ENCODE results near the gene AMOTL2. TPM values are rescaled to one million over a fixed set of nuclear protein-coding genes. Genes with fewer than 3 reads are reported as not detected.

AMOTL2 gene
- total RNA-seq, 1 donor from 2014 or later = 79.2 TPM

- TF ChIP-seq CTCF (conservative IDR thresholded peaks at IDR 0.05) = no peak
- Mint-ChIP-seq H3K27ac (peak overlapping the region; percentile 38), H3K4me1 (ENCODE audit: unreplicated experiment) (peaks cover 27% of the 10 kb centered on the region), H3K27me3 (no peaks in the 10 kb centered on the region), H3K4me3 (no peak overlapping the region), H3K36me3 (no peaks in the 10 kb centered on the region), H3K9me3 (peaks cover 11% of the 10 kb centered on the region)
- no peak for DNase-seq (ENCODE audit: extremely low spot score, unreplicated experiment)
Measured at GRCh38 chr3:134340362-134340981, 33.8 kb downstream of the AMOTL2 start.

DNA sequence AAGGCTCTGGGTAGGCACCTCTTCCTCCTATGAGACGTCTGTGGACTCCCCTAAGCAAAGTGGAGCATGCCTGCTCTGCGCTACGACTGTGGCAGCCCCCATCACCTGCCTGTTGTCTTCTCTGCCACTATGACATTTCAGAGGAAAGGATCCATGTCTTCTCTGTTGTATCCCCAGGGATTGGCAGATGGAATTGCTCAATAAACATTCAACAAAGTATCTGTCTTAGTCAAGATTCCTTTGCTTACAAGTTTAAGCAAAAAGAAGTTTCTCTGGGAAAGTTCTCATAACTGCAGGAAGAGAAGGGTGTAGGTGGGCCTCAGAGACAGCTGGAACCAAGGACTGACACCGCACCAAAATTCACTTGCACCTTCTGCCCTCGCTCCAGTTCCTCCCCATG, 34.3 kb downstream of the AMOTL2 start:
- Mint-ChIP-seq H3K9me3 (peaks cover 8% of the 10 kb centered on the region), H3K27me3 (no peaks in the 10 kb centered on the region), H3K36me3 (no peaks in the 10 kb centered on the region), H3K4me1 (ENCODE audit: unreplicated experiment) (peaks cover 27% of the 10 kb centered on the region), H3K4me3 (no peak overlapping the region), H3K27ac (peak overlapping the region; percentile 38)
- no peak for DNase-seq (ENCODE audit: extremely low spot score, unreplicated experiment)
- TF ChIP-seq CTCF (conservative IDR thresholded peaks at IDR 0.05) = no peak

GRCh38 chr3:134339331-134339730, 34.9 kb downstream of the AMOTL2 start:
- no peak for DNase-seq (ENCODE audit: extremely low spot score, unreplicated experiment)
- no peak overlapping the region for H3K27ac Mint-ChIP-seq
- H3K4me3 Mint-ChIP-seq = no peak overlapping the region
- TF ChIP-seq CTCF (conservative IDR thresholded peaks at IDR 0.05) = peak; percentile 10
- H3K4me1 Mint-ChIP-seq (ENCODE audit: unreplicated experiment) = peaks cover 27% of the 10 kb centered on the region
- H3K36me3 Mint-ChIP-seq = no peaks in the 10 kb centered on the region
- H3K27me3 Mint-ChIP-seq = no peaks in the 10 kb centered on the region
- H3K9me3 Mint-ChIP-seq = peaks cover 8% of the 10 kb centered on the region

GRCh38 chr3:134338516-134339261, 35.6 kb downstream of the AMOTL2 start:
- DNase-seq (ENCODE audit: extremely low spot score, unreplicated experiment) = no peak

DNA sequence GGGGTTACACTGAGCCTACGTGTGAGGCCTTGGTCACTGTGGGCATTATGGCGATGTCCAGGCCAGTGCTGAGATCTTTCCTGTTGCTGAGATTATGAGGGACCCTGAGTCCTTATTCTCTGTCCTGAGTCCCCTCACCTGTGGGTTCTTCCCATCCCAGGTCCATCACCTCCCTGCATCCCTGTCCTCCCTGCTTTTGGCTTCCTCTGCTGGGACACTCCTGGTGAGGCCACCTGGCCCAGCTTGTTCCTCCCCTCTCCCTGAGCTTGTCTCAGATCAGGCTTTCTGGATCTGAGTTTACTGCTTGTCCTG, 36.1 kb downstream of the AMOTL2 start:
- H3K36me3 Mint-ChIP-seq = no peaks in the 10 kb centered on the region
- peaks cover 34% of the 10 kb centered on the region for H3K4me1 Mint-ChIP-seq (ENCODE audit: unreplicated experiment)
- no peak overlapping the region for H3K4me3 Mint-ChIP-seq
- no peaks in the 10 kb centered on the region for H3K27me3 Mint-ChIP-seq
- no peak overlapping the region for H3K27ac Mint-ChIP-seq
- TF ChIP-seq CTCF (conservative IDR thresholded peaks at IDR 0.05) = no peak
- H3K9me3 Mint-ChIP-seq = peaks cover 8% of the 10 kb centered on the region
- DNase-seq (ENCODE audit: extremely low spot score, unreplicated experiment) = no peak

More at GRCh38 chr3:134338516-134339261, 35.6 kb downstream of the AMOTL2 start:
- Mint-ChIP-seq H3K4me3 (no peak overlapping the region), H3K27ac (no peak overlapping the region), H3K27me3 (no peaks in the 10 kb centered on the region), H3K9me3 (peaks cover 8% of the 10 kb centered on the region), H3K36me3 (no peaks in the 10 kb centered on the region), H3K4me1 (ENCODE audit: unreplicated experiment) (peaks cover 29% of the 10 kb centered on the region)
- no peak for TF ChIP-seq CTCF (conservative IDR thresholded peaks at IDR 0.05)

All from type B pancreatic cell (in vitro differentiated cells).